MM.1S (cell line): ENCODE data around the gene LMX1B.

Experiments
- CTCF ChIP-seq: fragments of 300-600 bp; sonication (generic); IDR thresholded peaks from 2 replicates; pipeline ENCODE4 v1.5.1; 2016; ENCODE audit warnings: antibody characterized with exemption, low read length, mixed read lengths
- EZH2 ChIP-seq: fragments of 300-600 bp; sonication (generic); optimal IDR thresholded peaks from 2 replicates; pipeline ENCODE3; 2017; ENCODE audit warnings: low read depth, mild to moderate bottlenecking, antibody characterized with exemption, low read length, mixed read lengths

GRCh38 chr9:126635661-126636439 is 22.1 kb downstream of the LMX1B start:
- no peak for TF ChIP-seq CTCF
- no peak for TF ChIP-seq EZH2
